ENCODE measurements around the gene EGR4. TPM values are rescaled to one million over a fixed set of nuclear protein-coding genes. Genes with fewer than 3 reads are reported as not detected.
A peak's percentile ranks its signal among the peaks of the same experiment; 100 is the strongest.

EGR4 gene
- total RNA-seq, 2 experiments from 2014 or later: not detected

GRCh38 chr2:73254343-73255006 is 38.9 kb downstream of the EGR4 start:
- ChIA-PET CTCF (no interaction called here), POLR2A (interaction anchor here (1.1 to 1.3 kb wide), 2 partner anchors 11 to 34 kb away, joined by 3 to 6 read pairs; no protein-coding TSS in a partner anchor)
- Mint-ChIP-seq H3K27ac (peak overlapping the region; percentile 11), H3K4me1 (ENCODE audit: low read depth) (peaks cover 7% of the 10 kb centered on the region), H3K36me3 (ENCODE audit: low read depth) (peaks cover 56% of the 10 kb centered on the region), H3K9me3 (ENCODE audit: insufficient read depth) (no peaks in the 10 kb centered on the region), H3K4me3 (no peak overlapping the region), H3K27me3 (ENCODE audit: low read depth) (no peaks in the 10 kb centered on the region)
- ATAC-seq (no peak), DNase-seq (no peak)

GRCh38 chr2:73253901-73254300 is 39.4 kb downstream of the EGR4 start:
- no peaks in the 10 kb centered on the region for H3K9me3 Mint-ChIP-seq (ENCODE audit: insufficient read depth)
- DNase-seq (no peak), ATAC-seq (no peak)
- ChIA-PET CTCF (no interaction called here), POLR2A (interaction anchor here (1.3 kb wide), 1 partner anchor 35 kb away, joined by 3 read pairs; no protein-coding TSS in a partner anchor)
- H3K36me3 Mint-ChIP-seq (ENCODE audit: low read depth): peaks cover 56% of the 10 kb centered on the region
- peaks cover 6% of the 10 kb centered on the region for H3K4me1 Mint-ChIP-seq (ENCODE audit: low read depth)
- H3K4me3 Mint-ChIP-seq: no peak overlapping the region
- H3K27ac Mint-ChIP-seq: peak overlapping the region; percentile 15
- no peaks in the 10 kb centered on the region for H3K27me3 Mint-ChIP-seq (ENCODE audit: low read depth)

- no peak for ATAC-seq
- CTCF ChIA-PET: no interaction called here
These were observed 39.9 kb downstream of the EGR4 start for GRCh38 chr2:73253400-73253799.

GRCh38 chr2:73252238-73253027 is 40.9 kb downstream of the EGR4 start:
- no peaks in the 10 kb centered on the region for H3K9me3 Mint-ChIP-seq (ENCODE audit: insufficient read depth)
- POLR2A ChIA-PET: no interaction called here
- CTCF ChIA-PET: no interaction called here

More at GRCh38 chr2:73253400-73253799, 39.9 kb downstream of the EGR4 start:
- POLR2A ChIA-PET: no interaction called here
- H3K9me3 Mint-ChIP-seq (ENCODE audit: insufficient read depth): no peaks in the 10 kb centered on the region
- H3K4me3 Mint-ChIP-seq: no peak overlapping the region
- peaks cover 60% of the 10 kb centered on the region for H3K36me3 Mint-ChIP-seq (ENCODE audit: low read depth)
- no peak for DNase-seq
- no peak overlapping the region for H3K27ac Mint-ChIP-seq
- H3K27me3 Mint-ChIP-seq (ENCODE audit: low read depth): no peaks in the 10 kb centered on the region
- peaks cover 6% of the 10 kb centered on the region for H3K4me1 Mint-ChIP-seq (ENCODE audit: low read depth)

GRCh38 chr2:73250872-73251846 is 42.2 kb downstream of the EGR4 start:
- DNase-seq: no peak
- H3K27me3 Mint-ChIP-seq (ENCODE audit: low read depth): no peaks in the 10 kb centered on the region
- CTCF ChIA-PET: interaction anchor here (2.7 kb wide), 1 partner anchor 39 kb away, joined by 7 read pairs; no protein-coding TSS in a partner anchor
- H3K36me3 Mint-ChIP-seq (ENCODE audit: low read depth): peaks cover 79% of the 10 kb centered on the region
- H3K27ac Mint-ChIP-seq: peak overlapping the region; percentile 18
- H3K4me3 Mint-ChIP-seq: no peak overlapping the region
- ATAC-seq: no peak
- no peaks in the 10 kb centered on the region for H3K4me1 Mint-ChIP-seq (ENCODE audit: low read depth)
- POLR2A ChIA-PET: no interaction called here
- H3K9me3 Mint-ChIP-seq (ENCODE audit: insufficient read depth): no peaks in the 10 kb centered on the region

More at GRCh38 chr2:73252238-73253027, 40.9 kb downstream of the EGR4 start:
- DNase-seq: no peak
- ATAC-seq: no peak
- no peaks in the 10 kb centered on the region for H3K4me1 Mint-ChIP-seq (ENCODE audit: low read depth)
- H3K4me3 Mint-ChIP-seq: no peak overlapping the region
- H3K27me3 Mint-ChIP-seq (ENCODE audit: low read depth): no peaks in the 10 kb centered on the region
- H3K36me3 Mint-ChIP-seq (ENCODE audit: low read depth): peaks cover 67% of the 10 kb centered on the region
- no peak overlapping the region for H3K27ac Mint-ChIP-seq

- Mint-ChIP-seq H3K4me3 (no peak overlapping the region), H3K27ac (no peak overlapping the region), H3K27me3 (ENCODE audit: low read depth) (no peaks in the 10 kb centered on the region), H3K4me1 (ENCODE audit: low read depth) (no peaks in the 10 kb centered on the region), H3K9me3 (ENCODE audit: insufficient read depth) (no peaks in the 10 kb centered on the region), H3K36me3 (ENCODE audit: low read depth) (peaks cover 82% of the 10 kb centered on the region)
- ChIA-PET CTCF (interaction anchor here (2.7 kb wide), 1 partner anchor 40 kb away, joined by 7 read pairs; no protein-coding TSS in a partner anchor), POLR2A (no interaction called here)
- no peak for DNase-seq
- ATAC-seq: no peak
These were observed 43.7 kb downstream of the EGR4 start for GRCh38 chr2:73249636-73250035.

- peaks cover 7% of the 10 kb centered on the region for H3K4me1 Mint-ChIP-seq (ENCODE audit: low read depth)
- H3K27ac Mint-ChIP-seq: no peak overlapping the region
- DNase-seq: no peak
- H3K4me3 Mint-ChIP-seq: no peak overlapping the region
- H3K9me3 Mint-ChIP-seq (ENCODE audit: insufficient read depth): no peaks in the 10 kb centered on the region
- H3K27me3 Mint-ChIP-seq (ENCODE audit: low read depth): no peaks in the 10 kb centered on the region
- no peak for ATAC-seq
- ChIA-PET CTCF (interaction anchor here (1.0 to 1.9 kb wide), 3 partner anchors 34 to 70 kb away, joined by 4 to 9 read pairs (median 7); no protein-coding TSS in a partner anchor), POLR2A (interaction anchor here (1.2 kb wide), 1 partner anchor 11 kb away, joined by 4 read pairs; no protein-coding TSS in a partner anchor)
- H3K36me3 Mint-ChIP-seq (ENCODE audit: low read depth): peaks cover 82% of the 10 kb centered on the region
These were observed 46.5 kb downstream of the EGR4 start for GRCh38 chr2:73246850-73247249.

GRCh38 chr2:73244580-73244979 is 48.8 kb downstream of the EGR4 start:
- DNase-seq (no peak), ATAC-seq (peak; percentile 39)
- peak overlapping the region; percentile 46 for H3K27ac Mint-ChIP-seq
- ChIA-PET POLR2A (interaction anchor here (0.6 to 1.6 kb wide), 2 partner anchors 10 to 151 kb away, joined by 3 to 11 read pairs; partner anchors contain the start of genes CCT7 and PRADC1), CTCF (interaction anchor here (0.7 to 2.6 kb wide), 6 partner anchors 10 to 67 kb away, joined by 3 to 10 read pairs (median 4); partner anchors contain the start of genes CCT7 and PRADC1)
- H3K36me3 Mint-ChIP-seq (ENCODE audit: low read depth): peaks cover 70% of the 10 kb centered on the region
- H3K9me3 Mint-ChIP-seq (ENCODE audit: insufficient read depth): no peaks in the 10 kb centered on the region
- no peak overlapping the region for H3K4me3 Mint-ChIP-seq
- no peaks in the 10 kb centered on the region for H3K27me3 Mint-ChIP-seq (ENCODE audit: low read depth)
- H3K4me1 Mint-ChIP-seq (ENCODE audit: low read depth): peaks cover 10% of the 10 kb centered on the region

GRCh38 chr2:73243884-73244570 is 49.3 kb downstream of the EGR4 start:
- POLR2A ChIA-PET: interaction anchor here (0.6 to 1.6 kb wide), 2 partner anchors 10 to 150 kb away, joined by 3 to 11 read pairs; partner anchors contain the start of genes CCT7 and PRADC1
- peaks cover 15% of the 10 kb centered on the region for H3K4me1 Mint-ChIP-seq (ENCODE audit: low read depth)
- CTCF ChIA-PET: interaction anchor here (0.7 to 2.6 kb wide), 6 partner anchors 10 to 67 kb away, joined by 3 to 10 read pairs (median 4); partner anchors contain the start of genes CCT7 and PRADC1
- DNase-seq: no peak
- H3K4me3 Mint-ChIP-seq: no peak overlapping the region
- ATAC-seq: no peak
- peaks cover 67% of the 10 kb centered on the region for H3K36me3 Mint-ChIP-seq (ENCODE audit: low read depth)
- no peaks in the 10 kb centered on the region for H3K27me3 Mint-ChIP-seq (ENCODE audit: low read depth)
- no peaks in the 10 kb centered on the region for H3K9me3 Mint-ChIP-seq (ENCODE audit: insufficient read depth)
- H3K27ac Mint-ChIP-seq: peak overlapping the region; percentile 46
